Measurements from ENCODE around the gene SAMHD1. TPM values are rescaled to one million over a fixed set of nuclear protein-coding genes. Genes with fewer than 3 reads are reported as not detected.
A peak's percentile ranks its signal among the peaks of the same experiment; 100 is the strongest.

Gene SAMHD1
- total and polyA plus RNA-seq, 2 of the 13 experiments (the other 11 are each of a cell fraction or from before 2014, with no cell fraction given): 16.9 to 43.5 TPM

GRCh38 chr20:36871640-36872570 is 79.6 kb downstream of the SAMHD1 start (continued):
- peak; percentile 32; the same call in 1 of the 2 replicates for TF ChIP-seq SP5 (CRISPR knock-in tag; IDR thresholded peaks at IDR 0.05; ENCODE audit: borderline replicate concordance, low read depth)
- TF ChIP-seq ZSCAN22 (CRISPR knock-in tag; IDR thresholded peaks at IDR 0.05): no peak
- no peak for TF ChIP-seq ZSCAN12 (CRISPR knock-in tag; IDR thresholded peaks at IDR 0.05)
- TF ChIP-seq KDM1A (CRISPR knock-in tag; IDR thresholded peaks at IDR 0.05): no peak
- TF ChIP-seq FOXK1 (CRISPR knock-in tag; IDR thresholded peaks at IDR 0.05; ENCODE audit: borderline replicate concordance, low read depth): 0 out of 2 replicates have a peak, but pooled peaks have one; percentile 17
- TF ChIP-seq, protein P1, sequence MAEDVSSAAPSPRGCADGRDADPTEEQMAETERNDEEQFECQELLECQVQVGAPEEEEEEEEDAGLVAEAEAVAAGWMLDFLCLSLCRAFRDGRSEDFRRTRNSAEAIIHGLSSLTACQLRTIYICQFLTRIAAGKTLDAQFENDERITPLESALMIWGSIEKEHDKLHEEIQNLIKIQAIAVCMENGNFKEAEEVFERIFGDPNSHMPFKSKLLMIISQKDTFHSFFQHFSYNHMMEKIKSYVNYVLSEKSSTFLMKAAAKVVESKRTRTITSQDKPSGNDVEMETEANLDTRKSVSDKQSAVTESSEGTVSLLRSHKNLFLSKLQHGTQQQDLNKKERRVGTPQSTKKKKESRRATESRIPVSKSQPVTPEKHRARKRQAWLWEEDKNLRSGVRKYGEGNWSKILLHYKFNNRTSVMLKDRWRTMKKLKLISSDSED (CRISPR knock-in tag; IDR thresholded peaks at IDR 0.05): no peak
- no peak for TF ChIP-seq NRL (CRISPR knock-in tag; IDR thresholded peaks at IDR 0.05; ENCODE audit: borderline replicate concordance)
- TF ChIP-seq, protein P2, sequence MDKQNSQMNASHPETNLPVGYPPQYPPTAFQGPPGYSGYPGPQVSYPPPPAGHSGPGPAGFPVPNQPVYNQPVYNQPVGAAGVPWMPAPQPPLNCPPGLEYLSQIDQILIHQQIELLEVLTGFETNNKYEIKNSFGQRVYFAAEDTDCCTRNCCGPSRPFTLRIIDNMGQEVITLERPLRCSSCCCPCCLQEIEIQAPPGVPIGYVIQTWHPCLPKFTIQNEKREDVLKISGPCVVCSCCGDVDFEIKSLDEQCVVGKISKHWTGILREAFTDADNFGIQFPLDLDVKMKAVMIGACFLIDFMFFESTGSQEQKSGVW (CRISPR knock-in tag; IDR thresholded peaks at IDR 0.05; ENCODE audit: borderline replicate concordance): no peak
- peak; percentile 2 for TF ChIP-seq HNRNPLL (IDR thresholded peaks at IDR 0.05; ENCODE audit: low read depth, low read length, poor library complexity, severe bottlenecking)
- TF ChIP-seq ZNF687 (CRISPR knock-in tag; IDR thresholded peaks at IDR 0.05): peak; percentile 82
- TF ChIP-seq, protein P3, sequence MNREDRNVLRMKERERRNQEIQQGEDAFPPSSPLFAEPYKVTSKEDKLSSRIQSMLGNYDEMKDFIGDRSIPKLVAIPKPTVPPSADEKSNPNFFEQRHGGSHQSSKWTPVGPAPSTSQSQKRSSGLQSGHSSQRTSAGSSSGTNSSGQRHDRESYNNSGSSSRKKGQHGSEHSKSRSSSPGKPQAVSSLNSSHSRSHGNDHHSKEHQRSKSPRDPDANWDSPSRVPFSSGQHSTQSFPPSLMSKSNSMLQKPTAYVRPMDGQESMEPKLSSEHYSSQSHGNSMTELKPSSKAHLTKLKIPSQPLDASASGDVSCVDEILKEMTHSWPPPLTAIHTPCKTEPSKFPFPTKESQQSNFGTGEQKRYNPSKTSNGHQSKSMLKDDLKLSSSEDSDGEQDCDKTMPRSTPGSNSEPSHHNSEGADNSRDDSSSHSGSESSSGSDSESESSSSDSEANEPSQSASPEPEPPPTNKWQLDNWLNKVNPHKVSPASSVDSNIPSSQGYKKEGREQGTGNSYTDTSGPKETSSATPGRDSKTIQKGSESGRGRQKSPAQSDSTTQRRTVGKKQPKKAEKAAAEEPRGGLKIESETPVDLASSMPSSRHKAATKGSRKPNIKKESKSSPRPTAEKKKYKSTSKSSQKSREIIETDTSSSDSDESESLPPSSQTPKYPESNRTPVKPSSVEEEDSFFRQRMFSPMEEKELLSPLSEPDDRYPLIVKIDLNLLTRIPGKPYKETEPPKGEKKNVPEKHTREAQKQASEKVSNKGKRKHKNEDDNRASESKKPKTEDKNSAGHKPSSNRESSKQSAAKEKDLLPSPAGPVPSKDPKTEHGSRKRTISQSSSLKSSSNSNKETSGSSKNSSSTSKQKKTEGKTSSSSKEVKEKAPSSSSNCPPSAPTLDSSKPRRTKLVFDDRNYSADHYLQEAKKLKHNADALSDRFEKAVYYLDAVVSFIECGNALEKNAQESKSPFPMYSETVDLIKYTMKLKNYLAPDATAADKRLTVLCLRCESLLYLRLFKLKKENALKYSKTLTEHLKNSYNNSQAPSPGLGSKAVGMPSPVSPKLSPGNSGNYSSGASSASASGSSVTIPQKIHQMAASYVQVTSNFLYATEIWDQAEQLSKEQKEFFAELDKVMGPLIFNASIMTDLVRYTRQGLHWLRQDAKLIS (CRISPR knock-in tag; IDR thresholded peaks at IDR 0.05): no peak
- TF ChIP-seq SNRNP70 (IDR thresholded peaks at IDR 0.05; ENCODE audit: low read depth, low read length): no peak
- no peak for TF ChIP-seq BATF2 (CRISPR knock-in tag; IDR thresholded peaks at IDR 0.05)
- no peak for TF ChIP-seq ZNF33A (CRISPR knock-in tag; IDR thresholded peaks at IDR 0.05; ENCODE audit: borderline replicate concordance)
- no peak for TF ChIP-seq NONO (IDR thresholded peaks at IDR 0.05)
- TF ChIP-seq NONO (CRISPR knock-in tag; conservative IDR thresholded peaks at IDR 0.05): peak; percentile 18
- no peak for TF ChIP-seq ZNF17 (CRISPR knock-in tag; IDR thresholded peaks at IDR 0.05)
- no peak for TF ChIP-seq MBNL3 (CRISPR knock-in tag; conservative IDR thresholded peaks at IDR 0.05)
